Endothelial cell of umbilical vein (primary cell): ENCODE measurements around the gene SNX25. TPM values are rescaled to one million over a fixed set of nuclear protein-coding genes. Genes with fewer than 3 reads are reported as not detected.

Experiments used
- BruUV-seq: library from RNA; stranded (reverse); fragments of 400-500 nt; replicated peaks from 2 replicates; lab custom pipeline; 2021; lab: Mats Ljungman, UMichigan
- CTCF ChIA-PET: fragments of 300-600, 350-600 bp; sonication (Branson Sonifier 250); formaldehyde crosslinking; loops from one replicate; lab custom pipeline; 2021; ENCODE audit warnings: antibody characterized with exemption, inconsistent platforms; lab: Charles Lee
- POLR2A ChIA-PET: fragments of 300-600, 350-600 bp; sonication (Branson Sonifier 250); formaldehyde crosslinking; loops from one replicate; lab custom pipeline; 2021; ENCODE audit warnings: antibody characterized with exemption, inconsistent platforms; lab: Charles Lee
- DNase-seq: peaks from one replicate; pipeline ENCODE4 v3.0.0-alpha.2; 2011; ENCODE audit warnings: low read depth, low spot score
- FAIRE-seq: peaks from 2 replicates; lab custom pipeline; 2011; peaks lifted over from hg19 to GRCh38; lab: Jason Lieb, UNC
- H2AFZ ChIP-seq: 2 replicates; pipeline ENCODE4 v1.6.0; 2012; ENCODE audit warnings: low read depth, low read length, control low read depth, inconsistent platforms
- H3K27ac ChIP-seq: 2 replicates; pipeline ENCODE4 v1.5.1; 2011; ENCODE audit warnings: low read depth, mild to moderate bottlenecking, control low read depth, low read length, moderate library complexity; ENCODE audit not compliant: insufficient read depth
- H3K27me3 ChIP-seq, 2 experiments: 2 replicates each; pipeline versions ENCODE4 v1.6.0 to v1.6.1; 2011; ENCODE audit warnings: low read length in 2 of 2, mixed read lengths in 1 of 2; ENCODE audit not compliant: control insufficient read depth in 2 of 2, insufficient read depth in 2 of 2
- H3K36me3 ChIP-seq, 2 experiments: 2 replicates in 1 of 2; 3 replicates in 1 of 2; pipeline ENCODE4 v1.5.1; 2011; ENCODE audit warnings: low read length in 2 of 2, mild to moderate bottlenecking in 1 of 2, moderate library complexity in 1 of 2; ENCODE audit not compliant: control insufficient read depth in 2 of 2, insufficient read depth in 2 of 2; ENCODE audit errors: extremely low read depth in 1 of 2
- H3K4me1 ChIP-seq: 3 replicates; pipeline ENCODE4 v1.5.1; 2011; ENCODE audit warnings: mild to moderate bottlenecking, low read length; ENCODE audit not compliant: control insufficient read depth, insufficient read depth; ENCODE audit errors: extremely low read depth
- H3K4me2 ChIP-seq: 2 replicates; pipeline ENCODE4 v1.6.1; 2011; ENCODE audit warnings: low read length, control low read depth, mixed read lengths; ENCODE audit not compliant: insufficient read depth
- H3K4me3 ChIP-seq, 3 experiments: fragments of 200-600 bp in 1 of 3; sonication (generic), shearing (Covaris generic) in 1 of 3; replicated peaks in 1 of 3; 2 replicates each; pipeline ENCODE4 v1.5.1; 2011 to 2016; ENCODE audit warnings: control low read depth in 3 of 3, low read length in 3 of 3, mild to moderate bottlenecking in 2 of 3, inconsistent platforms in 1 of 3, low read depth in 1 of 3, moderate library complexity in 1 of 3; ENCODE audit not compliant: insufficient read depth in 1 of 3
- H3K79me2 ChIP-seq: 2 replicates; pipeline ENCODE4 v1.6.0; 2012; ENCODE audit warnings: low read length, inconsistent platforms; ENCODE audit not compliant: control insufficient read depth, insufficient read depth
- H3K9ac ChIP-seq: replicated peaks from 2 replicates; pipeline ENCODE3; 2011; ENCODE audit warnings: low read length, control low read depth; ENCODE audit not compliant: insufficient read depth; ENCODE audit errors: extremely low read depth
- H3K9me1 ChIP-seq: replicated peaks from 3 replicates; pipeline ENCODE4 v1.6.0; 2011; ENCODE audit warnings: mild to moderate bottlenecking, low read length; ENCODE audit not compliant: control insufficient read depth, insufficient read depth; ENCODE audit errors: extremely low read depth
- H3K9me3 ChIP-seq: replicated peaks from 2 replicates; pipeline ENCODE4 v1.5.1; 2012; ENCODE audit warnings: low read length, inconsistent platforms; ENCODE audit not compliant: control insufficient read depth, insufficient read depth
- H4K20me1 ChIP-seq: replicated peaks from 2 replicates; pipeline ENCODE3; 2011; ENCODE audit warnings: mild to moderate bottlenecking, low read length; ENCODE audit not compliant: control insufficient read depth, insufficient read depth; ENCODE audit errors: extremely low read depth
- CTCF ChIP-seq, 2 donors: IDR thresholded peaks; 1 replicate in 1 of 2; 2 replicates in 1 of 2; pipeline ENCODE4 v1.5.1; 2011; ENCODE audit warnings: low read length in 2 of 2, mild to moderate bottlenecking in 2 of 2, moderate library complexity in 2 of 2, control low read depth in 1 of 2, inconsistent platforms in 1 of 2, low read depth in 1 of 2; ENCODE audit not compliant: insufficient read depth in 1 of 2; ENCODE audit errors: extremely low read depth in 1 of 2
- EZH2 ChIP-seq: IDR thresholded peaks from 2 replicates; pipeline ENCODE4 v1.6.1; 2012; ENCODE audit warnings: borderline replicate concordance, low read depth, mild to moderate bottlenecking, moderate library complexity, low read length, inconsistent platforms; ENCODE audit not compliant: severe bottlenecking
- FOS ChIP-seq: IDR thresholded peaks from 2 replicates; pipeline ENCODE4 v1.6.1; 2011; ENCODE audit warnings: mild to moderate bottlenecking, low read length, moderate library complexity, borderline replicate concordance; ENCODE audit not compliant: insufficient read depth
- GATA2 ChIP-seq: IDR thresholded peaks from 2 replicates; pipeline ENCODE4 v1.7.0; 2011; ENCODE audit warnings: low read depth, mild to moderate bottlenecking, moderate library complexity, mixed read lengths, low read length; ENCODE audit not compliant: insufficient read length, insufficient read depth
- JUN ChIP-seq: IDR thresholded peaks from 2 replicates; pipeline ENCODE4 v1.6.1; 2011; ENCODE audit warnings: borderline replicate concordance, low read depth; ENCODE audit not compliant: insufficient read length, insufficient read depth
- MAX ChIP-seq: IDR thresholded peaks from 2 replicates; pipeline ENCODE4 v1.6.1; 2011; ENCODE audit not compliant: insufficient read depth, insufficient read length
- MYC ChIP-seq: IDR thresholded peaks from one replicate; pipeline ENCODE4 v1.6.1; 2011; ENCODE audit warnings: mild to moderate bottlenecking, low read depth, low read length
- POLR2A ChIP-seq: IDR thresholded peaks from 2 replicates; pipeline ENCODE4 v1.6.1; 2012; ENCODE audit warnings: low read depth, mild to moderate bottlenecking, control low read depth, low read length
- POLR2AphosphoS5 ChIP-seq: IDR thresholded peaks from 2 replicates; pipeline ENCODE4 v1.6.1; 2012; ENCODE audit warnings: low read depth, mild to moderate bottlenecking, control low read depth, low read length, moderate library complexity; ENCODE audit not compliant: insufficient read depth
- dilution Hi-C: fragments of 300-500 bp; cut with MboI; formaldehyde crosslinking; loops from one replicate; pipeline ENCODE4 v1.15.0; 2019; ENCODE audit warnings: low sequenced_read_pairs; ENCODE audit not compliant: extremely low pct_ligation_motif_present
- intact Hi-C: fragments of 100-400 bp; cut with micrococcal nuclease; formaldehyde crosslinking; loops from one replicate; pipeline ENCODE4 v1.10.0; 2022
- polyA plus RNA-seq, 4 experiments: library from polyadenylated mRNA; depleted of rRNA in 3 of 4; stranded (reverse) in 3 of 4; unstranded in 1 of 4; fragments of >200 nt; gene quantifications; 2 replicates each; pipeline versions ENCODE4 v1.2.1 to v1.2.3, GENCODE V29; 2011 to 2012; ENCODE audit warnings: missing spikeins in 1 of 4
- total RNA-seq: library from RNA; stranded (reverse); gene quantifications from 2 replicates; pipeline ENCODE4 v1.2.3, GENCODE V29; 2021

SNX25 gene
- total and polyA plus RNA-seq, 2 donors (not counting 3 experiments of a cell fraction or from before 2014, with no cell fraction given): 6.6 to 16.1 TPM

GRCh38 chr4:185270885-185271284 is 61.5 kb downstream of the SNX25 start:
- Histone ChIP-seq H3K4me3 (no peak overlapping the region), H3K27me3 (no peaks in the 10 kb centered on the region), H2AFZ (no peak overlapping the region), H3K9ac (no peak overlapping the region), H4K20me1 (no peaks in the 10 kb centered on the region), H3K9me3 (no peaks in the 10 kb centered on the region), H3K79me2 (no peaks in the 10 kb centered on the region), H3K36me3 (no peaks in the 10 kb centered on the region), H3K4me1 (peaks cover 5% of the 10 kb centered on the region), H3K9me1 (no peaks in the 10 kb centered on the region), H3K27ac (no peak overlapping the region), H3K4me2 (no peak overlapping the region)
- ChIA-PET CTCF (interaction anchor here (1.3 to 1.4 kb wide), 2 partner anchors 11 to 13 kb away, joined by 3 to 6 read pairs; no protein-coding TSS in a partner anchor), POLR2A (no interaction called here)
- dilution Hi-C loops: no loop called here
- FAIRE-seq (no peak), DNase-seq (no peak)
- BruUV-seq: no TSS peak
- intact Hi-C loops: no loop called here
- TF ChIP-seq MAX: no peak
- no peak for TF ChIP-seq MYC
- no peak for TF ChIP-seq CTCF (IDR thresholded peaks at IDR 0.05; ENCODE audit: extremely low read depth in 1 of 2, insufficient read depth in 1 of 2, low read depth in 1 of 2, low read length in 2 of 2)
- no peak for TF ChIP-seq JUN
- no peak for TF ChIP-seq POLR2AphosphoS5
- no peak for TF ChIP-seq EZH2
- TF ChIP-seq FOS: no peak
- TF ChIP-seq POLR2A: no peak
- no peak for TF ChIP-seq GATA2
